ENCODE results near the gene SHC1.
A peak's percentile ranks its signal among the peaks of the same experiment; 100 is the strongest.

SHC1 gene

GRCh38 chr1:154936555-154937084 is 33.9 kb downstream of the SHC1 start, which contains the start of gene PMVK:
Gene PMVK (minus strand): TSS chr1:154936719. CDS start chr1:154936685, 34 bp downstream.
- DNase-seq = peak; percentile 91

DNA sequence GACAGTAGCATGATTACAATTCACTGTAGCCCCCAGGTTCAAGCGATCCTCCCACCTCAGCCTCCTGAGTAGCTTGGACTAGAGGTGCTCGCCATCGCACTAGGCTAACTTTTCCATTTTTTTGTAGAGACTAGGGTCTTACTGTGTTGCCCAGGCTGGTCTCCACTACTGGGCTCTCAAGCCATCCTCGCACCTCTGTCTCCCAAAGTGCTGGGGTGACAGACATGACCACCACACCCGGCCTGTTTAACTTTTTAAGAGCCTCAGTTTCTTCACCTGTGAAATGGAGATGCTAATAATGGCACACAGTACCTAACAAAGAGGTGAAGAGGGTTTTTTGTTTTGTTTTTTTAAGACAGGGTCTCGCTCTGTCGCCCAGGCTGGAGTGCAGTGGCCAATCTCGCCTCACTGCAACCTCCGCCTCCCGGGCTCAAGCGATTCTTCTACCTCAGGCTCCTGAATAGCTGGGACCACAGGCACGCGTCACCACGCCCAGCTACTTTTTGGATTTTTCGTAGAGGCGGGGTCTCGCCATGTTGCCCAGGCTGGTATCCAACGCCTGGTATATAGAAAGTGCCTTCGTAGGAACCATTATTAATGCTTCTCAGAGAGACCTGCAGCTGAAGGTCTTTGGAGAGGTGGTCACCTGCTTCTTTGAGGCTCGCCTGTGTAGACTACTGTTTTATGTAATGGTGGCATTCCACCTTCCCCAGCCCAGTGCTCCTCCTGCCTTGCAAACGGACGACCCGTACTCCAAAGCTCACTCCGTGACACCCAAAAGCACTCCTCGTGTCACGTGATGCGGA is 34.6 kb downstream of the SHC1 start:
- no peak for DNase-seq

DNA sequence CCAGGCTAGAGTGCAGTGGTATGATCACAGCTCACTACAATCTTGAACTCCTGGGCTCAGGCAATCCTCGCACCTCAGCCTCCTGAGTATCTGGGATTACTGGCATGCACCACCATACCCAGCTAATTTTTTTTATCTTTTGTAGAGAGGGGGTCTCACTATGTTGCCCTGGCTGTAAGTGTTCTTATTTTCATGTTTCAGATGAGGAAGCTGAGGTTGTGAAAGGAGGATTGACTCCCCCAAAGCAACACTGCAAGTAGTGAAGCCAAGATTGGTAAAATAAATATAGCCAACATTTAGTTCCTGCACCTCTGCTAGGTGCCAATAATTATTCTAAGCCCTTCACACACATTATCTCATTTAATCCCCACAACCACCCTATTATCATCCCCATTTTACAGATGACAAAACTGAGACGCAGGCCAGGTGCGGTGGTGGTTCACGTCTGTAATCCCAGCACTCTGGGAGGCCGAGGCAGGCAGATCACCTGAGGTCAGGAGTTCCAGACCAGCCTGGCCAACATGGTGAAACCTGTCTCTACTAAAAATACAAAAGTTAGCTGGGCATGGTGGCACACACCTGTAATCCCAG is 36.1 kb downstream of the SHC1 start:
- DNase-seq = no peak

- no peak for DNase-seq
Measured at GRCh38 chr1:154931940-154932487, 38.5 kb downstream of the SHC1 start.

GRCh38 chr1:154926201-154926600 is 44.3 kb downstream of the SHC1 start:
- DNase-seq = no peak

- DNase-seq = no peak
Measured at GRCh38 chr1:154925335-154926170, 45.0 kb downstream of the SHC1 start.

GRCh38 chr1:154923695-154924094 is 46.9 kb downstream of the SHC1 start:
- DNase-seq = no peak

DNA sequence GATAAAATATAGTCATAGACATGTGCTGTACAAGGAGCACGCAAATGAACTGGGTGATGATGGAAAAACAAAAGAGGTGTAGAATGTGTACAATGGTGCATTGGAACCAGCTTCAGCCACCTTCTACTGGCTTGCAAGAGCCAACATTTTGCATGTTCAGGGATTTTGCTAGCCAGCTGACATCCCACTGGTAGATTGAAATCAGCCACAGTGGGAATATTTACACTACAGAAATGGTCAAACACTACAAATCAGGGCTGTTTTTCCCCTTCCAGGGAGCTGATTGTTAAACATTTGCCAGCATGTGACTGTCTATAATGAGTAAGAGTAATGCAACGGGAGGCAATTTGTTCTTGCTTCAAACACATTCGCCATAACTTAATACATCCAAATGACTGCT is 57.3 kb downstream of the SHC1 start:
- DNase-seq = no peak

GRCh38 chr1:154912755-154913154 is 57.8 kb downstream of the SHC1 start:
- DNase-seq = no peak
